Measurements from ENCODE around the gene SSR2.
A peak's percentile ranks its signal among the peaks of the same experiment; 100 is the strongest.
"Not testable (repeated sequence)": the region's sequence is repeated elsewhere in the genome, so short reads cannot be mapped to it uniquely, and the experiment has no call there.

SSR2 gene

GRCh38 chr1:155993595-155993994 is 27.2 kb downstream of the SSR2 start:
- DNase-seq (ENCODE audit: low read depth): no peak

GRCh38 chr1:155990005-155990739 is 30.6 kb downstream of the SSR2 start:
- no peak for DNase-seq (ENCODE audit: low read depth)

- DNase-seq (ENCODE audit: low read depth): peak; percentile 64
These were observed 31.3 kb downstream of the SSR2 start for GRCh38 chr1:155989242-155990004.

GRCh38 chr1:155984903-155985645 is 35.7 kb downstream of the SSR2 start:
- DNase-seq (ENCODE audit: low read depth): not testable (repeated sequence)

GRCh38 chr1:155984341-155984740 is 36.4 kb downstream of the SSR2 start:
- no peak for DNase-seq (ENCODE audit: low read depth)

GRCh38 chr1:155983191-155984024 is 37.3 kb downstream of the SSR2 start:
- no peak for DNase-seq (ENCODE audit: low read depth)

- no peak for DNase-seq (ENCODE audit: low read depth)
These were observed 38.6 kb downstream of the SSR2 start for GRCh38 chr1:155982106-155982505.

- no peak for DNase-seq (ENCODE audit: low read depth)
These were observed 39.3 kb downstream of the SSR2 start for GRCh38 chr1:155981266-155982088.

- no peak for DNase-seq (ENCODE audit: low read depth)
These were observed 41.0 kb downstream of the SSR2 start for GRCh38 chr1:155979597-155980343.

- DNase-seq (ENCODE audit: low read depth): no peak
These were observed 41.8 kb downstream of the SSR2 start for GRCh38 chr1:155978973-155979429.

GRCh38 chr1:155978325-155978972 is 42.3 kb downstream of the SSR2 start, which contains the start of gene ARHGEF2:
ARHGEF2 (minus strand) TSS chr1:155978547; CDS start chr1:155978427, 120 bp downstream.
- peak; percentile 76 for DNase-seq (ENCODE audit: low read depth)

- DNase-seq (ENCODE audit: low read depth): peak; percentile 59
These were observed 42.9 kb downstream of the SSR2 start for GRCh38 chr1:155977690-155978324.

GRCh38 chr1:155976913-155977689 is 43.6 kb downstream of the SSR2 start:
- DNase-seq (ENCODE audit: low read depth): no peak

- DNase-seq (ENCODE audit: low read depth): peak; percentile 49
These were observed 44.5 kb downstream of the SSR2 start for GRCh38 chr1:155976062-155976912.

- no peak for DNase-seq (ENCODE audit: low read depth)
These were observed 45.2 kb downstream of the SSR2 start for GRCh38 chr1:155975375-155976061.

All from activated T-cell treated with anti-CD3 and anti-CD28 coated beads for 24 hours (primary cell).